Tibial artery (tissue), 4 donors: ENCODE results near the gene PPM1E.
"Not testable (repeated sequence)": the region's sequence is repeated elsewhere in the genome, so short reads cannot be mapped to it uniquely, and the experiment has no call there.

Experiments used
- DNase-seq, 2 donors: peaks; one replicate each; pipeline ENCODE4 v3.0.0-alpha.2; 2019
- H3K27ac ChIP-seq, 2 donors: fragments of 200-600 bp; sonication (generic) in 1 of 2; 1 replicate in 1 of 2; 2 replicates in 1 of 2; pipeline ENCODE4 v1.5.1; 2018 to 2019; ENCODE audit warnings: mild to moderate bottlenecking in 1 of 2
- H3K27me3 ChIP-seq, 2 donors: fragments of 200-600 bp; sonication (generic) in 1 of 2; one replicate each; pipeline versions ENCODE4 v1.5.1 to v1.6.0; 2016 to 2019
- H3K36me3 ChIP-seq, 3 donors: fragments of 200-600 bp; sonication (generic) in 2 of 3; one replicate each; pipeline ENCODE4 v1.5.1; 2016 to 2019; ENCODE audit warnings: mild to moderate bottlenecking in 2 of 3
- H3K4me1 ChIP-seq, 4 donors: fragments of 200-600 bp; sonication (generic) in 2 of 4; 1 replicate in 3 of 4; 2 replicates in 1 of 4; pipeline ENCODE4 v1.5.1; 2016 to 2019
- H3K4me3 ChIP-seq, 2 donors: fragments of 200-600 bp; sonication (generic) in 1 of 2; 1 replicate in 1 of 2; 2 replicates in 1 of 2; pipeline ENCODE4 v1.5.1; 2018 to 2019; ENCODE audit warnings: mild to moderate bottlenecking in 2 of 2
- H3K9me3 ChIP-seq, 3 donors: fragments of 200-600 bp; sonication (generic) in 1 of 3; one replicate each; pipeline ENCODE4 v1.5.1; 2016 to 2019
- intact Hi-C: fragments of 100-400 bp; cut with DNase I; formaldehyde crosslinking; loops from one replicate; pipeline ENCODE4 v1.15.0; 2023; ENCODE audit warnings: low total_unique reads
- TF ChIP-seq, protein P1 (sequence below), 2 experiments: fragments of 200-600 bp in 1 of 2; fragments of 450-650 bp in 1 of 2; IDR thresholded peaks; one replicate each; pipeline ENCODE4 v1.5.1; 2017 to 2019; ENCODE audit warnings: antibody characterized with exemption in 2 of 2, mild to moderate bottlenecking in 1 of 2, moderate library complexity in 1 of 2

Gene PPM1E

DNA sequence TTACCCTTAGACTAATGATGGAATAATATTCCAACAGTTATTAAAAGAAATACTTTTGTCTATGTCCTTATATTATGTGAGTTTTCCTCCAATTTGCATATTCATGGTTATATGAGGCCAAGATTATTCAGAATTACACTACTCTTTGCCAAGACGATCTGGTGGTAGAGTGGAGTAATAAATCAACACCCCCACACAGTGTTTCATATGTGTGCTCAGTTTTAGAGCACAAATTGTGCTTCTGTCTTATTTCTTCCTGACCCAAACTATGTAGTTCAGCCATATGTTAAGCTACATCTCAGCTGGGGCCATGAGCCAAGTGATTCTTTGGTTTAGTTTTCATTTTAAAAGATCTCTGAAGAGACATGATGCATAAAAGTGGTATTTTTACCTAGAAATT, 26.9 kb upstream of the PPM1E start:
- no peak for DNase-seq
- Histone ChIP-seq H3K27ac (no peak overlapping the region), H3K4me3 (no peak overlapping the region), H3K27me3 (no peaks in the 10 kb centered on the region), H3K9me3 (no peaks in the 10 kb centered on the region), H3K36me3 (peaks cover 3 to 19% (median 18%) of the 10 kb centered on the region in 3 donors), H3K4me1 (no peaks in the 10 kb centered on the region)
- intact Hi-C loops = no loop called here
- TF ChIP-seq, protein P1, sequence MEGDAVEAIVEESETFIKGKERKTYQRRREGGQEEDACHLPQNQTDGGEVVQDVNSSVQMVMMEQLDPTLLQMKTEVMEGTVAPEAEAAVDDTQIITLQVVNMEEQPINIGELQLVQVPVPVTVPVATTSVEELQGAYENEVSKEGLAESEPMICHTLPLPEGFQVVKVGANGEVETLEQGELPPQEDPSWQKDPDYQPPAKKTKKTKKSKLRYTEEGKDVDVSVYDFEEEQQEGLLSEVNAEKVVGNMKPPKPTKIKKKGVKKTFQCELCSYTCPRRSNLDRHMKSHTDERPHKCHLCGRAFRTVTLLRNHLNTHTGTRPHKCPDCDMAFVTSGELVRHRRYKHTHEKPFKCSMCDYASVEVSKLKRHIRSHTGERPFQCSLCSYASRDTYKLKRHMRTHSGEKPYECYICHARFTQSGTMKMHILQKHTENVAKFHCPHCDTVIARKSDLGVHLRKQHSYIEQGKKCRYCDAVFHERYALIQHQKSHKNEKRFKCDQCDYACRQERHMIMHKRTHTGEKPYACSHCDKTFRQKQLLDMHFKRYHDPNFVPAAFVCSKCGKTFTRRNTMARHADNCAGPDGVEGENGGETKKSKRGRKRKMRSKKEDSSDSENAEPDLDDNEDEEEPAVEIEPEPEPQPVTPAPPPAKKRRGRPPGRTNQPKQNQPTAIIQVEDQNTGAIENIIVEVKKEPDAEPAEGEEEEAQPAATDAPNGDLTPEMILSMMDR (IDR thresholded peaks at IDR 0.05) = no peak

DNA sequence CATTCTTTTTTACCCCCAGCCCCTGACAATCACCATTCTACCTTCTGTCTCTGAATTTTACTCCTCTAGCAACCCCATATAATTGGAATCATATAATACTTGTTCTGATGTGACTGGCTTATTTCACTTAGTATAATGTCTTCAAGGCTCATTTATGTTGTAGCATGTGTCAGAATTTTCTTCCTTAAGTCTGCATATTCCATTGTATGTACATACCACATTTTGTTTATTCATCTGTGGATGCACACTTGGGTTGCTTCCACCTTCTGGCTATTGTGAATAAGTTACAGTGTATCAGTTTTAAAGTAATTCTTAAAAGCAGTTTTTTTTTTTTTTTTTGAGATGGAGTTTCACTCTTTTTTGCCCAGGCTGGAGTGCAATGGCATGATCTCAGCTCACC, 24.7 kb upstream of the PPM1E start:
- Histone ChIP-seq H3K4me3 (no peak overlapping the region), H3K27ac (no peak overlapping the region), H3K4me1 (no peaks in the 10 kb centered on the region), H3K36me3 (peaks cover 9 to 29% (median 15%) of the 10 kb centered on the region in 3 donors), H3K9me3 (no peaks in the 10 kb centered on the region), H3K27me3 (no peaks in the 10 kb centered on the region)
- TF ChIP-seq, protein P1 (IDR thresholded peaks at IDR 0.05) = no peak
- no peak for DNase-seq
- intact Hi-C loops = no loop called here

DNA sequence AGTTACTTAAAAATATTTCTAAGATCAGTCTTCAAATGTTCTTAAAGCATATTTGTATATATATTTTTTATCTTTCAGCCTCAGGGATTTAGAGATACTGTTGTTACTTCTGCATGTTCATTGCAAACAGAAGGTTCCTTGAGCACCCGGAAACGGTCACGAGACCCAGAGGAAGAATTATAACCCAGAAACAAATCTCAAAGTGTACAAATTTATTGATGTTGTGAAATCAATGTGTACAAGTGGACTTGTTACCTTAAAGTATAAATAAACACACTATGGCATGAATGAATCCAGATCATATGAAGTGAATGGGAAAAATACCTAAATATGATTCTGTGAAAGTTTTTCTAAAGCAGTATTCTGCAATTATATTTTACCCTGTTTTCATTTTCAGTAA, 21.6 kb upstream of the PPM1E start:
- TF ChIP-seq, protein P1 (IDR thresholded peaks at IDR 0.05) = no peak
- peaks cover 9 to 31% (median 12%) of the 10 kb centered on the region in 3 donors for H3K36me3 ChIP-seq

DNA sequence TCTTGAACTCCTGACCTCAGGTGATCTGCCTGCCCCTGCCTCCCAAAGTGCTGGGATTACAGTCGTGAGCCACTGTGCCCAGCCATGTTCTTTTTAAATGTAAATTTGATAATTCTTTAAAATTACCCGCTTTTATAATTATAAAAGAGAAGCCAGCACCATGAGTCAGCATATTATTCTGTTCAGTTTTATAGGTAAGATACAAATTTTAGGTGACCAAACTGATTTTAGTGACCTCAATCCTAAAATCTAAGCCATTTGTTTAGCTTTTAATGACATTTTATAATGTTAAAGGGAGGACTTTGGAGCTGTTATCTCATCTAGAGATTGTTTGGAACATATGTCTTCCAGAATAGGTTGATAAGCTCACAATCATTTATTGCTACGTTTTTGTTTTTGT, 20.8 kb upstream of the PPM1E start:
- Histone ChIP-seq H3K36me3 (peaks cover 6 to 27% (median 9%) of the 10 kb centered on the region in 3 donors), H3K4me3 (no peak overlapping the region), H3K4me1 (no peaks in the 10 kb centered on the region), H3K9me3 (no peaks in the 10 kb centered on the region), H3K27me3 (no peaks in the 10 kb centered on the region), H3K27ac (no peak overlapping the region)
- intact Hi-C loops = no loop called here
- TF ChIP-seq, protein P1 (IDR thresholded peaks at IDR 0.05) = no peak
- DNase-seq = no peak

More for the DNA sequence above, 21.6 kb upstream of the PPM1E start:
- Histone ChIP-seq H3K27me3 (no peaks in the 10 kb centered on the region), H3K27ac (no peak overlapping the region), H3K4me3 (no peak overlapping the region), H3K9me3 (no peaks in the 10 kb centered on the region), H3K4me1 (no peaks in the 10 kb centered on the region)
- intact Hi-C loops = no loop called here
- no peak for DNase-seq

DNA sequence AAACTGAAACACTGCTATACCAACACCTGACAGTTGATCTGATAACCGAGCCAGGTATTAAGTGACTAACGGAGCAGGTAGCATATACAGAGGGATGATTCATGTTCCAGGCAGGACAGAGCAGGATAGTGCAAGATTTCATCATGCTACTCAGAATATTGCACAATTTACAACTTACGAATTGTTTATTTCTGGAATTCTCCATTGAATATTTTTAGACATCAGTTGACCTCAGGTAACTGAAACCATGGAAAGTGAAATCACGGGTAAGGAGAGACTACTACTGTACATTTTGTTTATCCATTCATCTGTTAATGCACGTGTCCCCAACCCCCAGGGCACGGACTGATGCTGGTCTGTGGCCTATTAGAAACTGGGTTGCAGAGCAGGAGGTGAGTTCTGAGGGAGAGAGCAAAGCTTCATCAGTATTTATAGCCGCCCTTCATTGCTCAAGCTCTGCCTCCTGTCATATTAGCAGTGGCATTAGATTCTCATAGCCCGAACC, 14.5 kb upstream of the PPM1E start:
- no peak for DNase-seq
- H3K36me3 ChIP-seq = peaks cover 0 to under 1% (median 0%) of the 10 kb centered on the region in 3 donors
- no peak overlapping the region for H3K4me3 ChIP-seq
- H3K27ac ChIP-seq = no peak overlapping the region
- H3K27me3 ChIP-seq = no peaks in the 10 kb centered on the region
- H3K4me1 ChIP-seq = no peaks in the 10 kb centered on the region
- TF ChIP-seq, protein P1 (IDR thresholded peaks at IDR 0.05) = no peak
- intact Hi-C loops = no loop called here
- no peaks in the 10 kb centered on the region for H3K9me3 ChIP-seq

DNA sequence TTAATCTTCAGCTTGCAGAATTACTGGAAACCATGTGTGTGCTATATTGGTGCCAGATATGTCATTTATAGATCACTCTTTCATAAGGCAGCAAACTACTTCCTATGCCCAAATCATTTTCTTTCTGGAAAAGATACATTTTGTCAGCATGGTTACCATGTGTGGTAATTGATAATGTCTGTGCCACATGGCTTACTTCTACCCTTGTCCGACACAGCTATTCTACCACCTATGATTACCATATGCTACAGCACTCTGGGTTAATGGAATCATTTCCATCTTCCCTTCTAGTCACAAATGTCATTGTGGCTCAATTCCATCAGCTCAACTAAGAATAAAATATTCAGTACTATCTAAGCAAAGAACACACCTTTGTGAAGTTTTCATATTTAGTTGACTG, 8.0 kb upstream of the PPM1E start:
- Histone ChIP-seq H3K9me3 (no peaks in the 10 kb centered on the region), H3K27me3 (no peaks in the 10 kb centered on the region), H3K36me3 (no peaks in the 10 kb centered on the region), H3K4me1 (no peaks in the 10 kb centered on the region), H3K27ac (no peak overlapping the region), H3K4me3 (no peak overlapping the region)
- intact Hi-C loops = no loop called here
- TF ChIP-seq, protein P1 (IDR thresholded peaks at IDR 0.05) = no peak
- DNase-seq = no peak

DNA sequence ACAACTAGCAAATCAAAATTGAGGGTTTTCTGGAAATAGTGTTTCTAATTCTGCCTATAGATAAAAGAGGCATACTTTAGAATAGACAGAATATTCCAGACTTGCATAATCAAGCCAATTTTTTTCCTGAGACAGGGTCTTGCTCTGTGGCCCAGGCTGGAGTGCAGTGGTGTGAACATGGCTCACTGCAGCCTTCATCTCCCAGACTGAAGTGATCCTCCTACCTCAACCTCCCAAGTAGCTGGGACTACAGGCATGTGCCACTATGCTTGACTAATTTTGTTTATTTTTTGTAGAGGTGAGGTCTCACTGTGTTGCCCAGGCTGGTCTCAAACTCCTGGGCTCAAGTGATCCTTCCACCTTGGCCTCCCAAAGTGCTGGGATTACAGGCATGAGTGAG, 6.0 kb upstream of the PPM1E start:
- H3K9me3 ChIP-seq, DNase-seq, H3K4me3 ChIP-seq, H3K27me3 ChIP-seq, H3K4me1 ChIP-seq, H3K36me3 ChIP-seq, H3K27ac ChIP-seq, intact Hi-C loops: not testable (repeated sequence)
